Activated naive CD4-positive, alpha-beta T cell treated with anti-CD3 and anti-CD28 coated beads, Interleukin-2, amount 50 U/mL, for 72 hours (primary cell): ENCODE data around the gene MTPN. TPM values are rescaled to one million over a fixed set of nuclear protein-coding genes. Genes with fewer than 3 reads are reported as not detected.

Experiments
- ATAC-seq, 2 donors: fragments of 150-1000 bp; cut with Tn5 transposase; 2 replicates each; pipeline ENCODE4 v1.10.0; 2021; ENCODE audit warnings: mild to moderate bottlenecking in 2 of 2, moderate library complexity in 2 of 2
- DNase-seq, 2 donors: peaks; one replicate each; pipeline ENCODE4 v3.0.0; 2021 to 2022; ENCODE audit warnings: low spot score in 2 of 2
- H3K27ac Mint-ChIP-seq, 2 donors: one replicate each; pipeline ENCODE4 v1.8.0; 2022; ENCODE audit warnings: mild to moderate bottlenecking in 2 of 2, mixed read lengths in 2 of 2
- H3K36me3 Mint-ChIP-seq, 2 donors: one replicate each; pipeline ENCODE4 v1.8.0; 2022; ENCODE audit warnings: mixed read lengths in 2 of 2
- H3K9me3 Mint-ChIP-seq, 2 donors: one replicate each; pipeline ENCODE4 v1.8.0; 2022; ENCODE audit warnings: mixed read lengths in 2 of 2
- total RNA-seq, 2 donors: library from RNA; stranded (reverse); gene quantifications; one replicate each; pipeline ENCODE4 v1.2.3, GENCODE V29; 2022

The MTPN gene
- total RNA-seq, 2 donors from 2014 or later, result 117 to 125 TPM

DNA sequence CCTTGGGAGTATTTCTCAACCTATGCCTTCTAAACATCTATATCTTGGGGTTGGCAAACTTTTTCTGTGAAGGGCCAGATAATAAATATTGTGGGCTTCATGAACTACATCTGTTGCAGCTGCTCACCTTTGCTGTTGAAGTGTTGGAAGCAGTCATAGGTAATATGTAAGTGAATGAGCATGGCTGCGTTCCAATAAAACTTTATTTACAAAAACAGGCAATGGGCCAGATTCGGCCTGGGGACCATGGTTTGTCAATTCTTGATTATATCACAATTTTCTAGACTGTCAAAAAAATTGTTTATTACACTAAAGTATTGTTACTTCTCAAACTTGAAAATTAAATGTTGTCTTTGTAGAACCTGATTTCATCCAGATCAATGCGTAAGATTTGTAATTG is 54.9 kb downstream of the MTPN start:
- Mint-ChIP-seq H3K36me3 (peaks cover 0 to 16% of the 10 kb centered on the region in 2 donors), H3K27ac (no peak overlapping the region), H3K9me3 (peaks cover 0 to 6% of the 10 kb centered on the region in 2 donors)
- no peak for DNase-seq
- ATAC-seq, result no peak

DNA sequence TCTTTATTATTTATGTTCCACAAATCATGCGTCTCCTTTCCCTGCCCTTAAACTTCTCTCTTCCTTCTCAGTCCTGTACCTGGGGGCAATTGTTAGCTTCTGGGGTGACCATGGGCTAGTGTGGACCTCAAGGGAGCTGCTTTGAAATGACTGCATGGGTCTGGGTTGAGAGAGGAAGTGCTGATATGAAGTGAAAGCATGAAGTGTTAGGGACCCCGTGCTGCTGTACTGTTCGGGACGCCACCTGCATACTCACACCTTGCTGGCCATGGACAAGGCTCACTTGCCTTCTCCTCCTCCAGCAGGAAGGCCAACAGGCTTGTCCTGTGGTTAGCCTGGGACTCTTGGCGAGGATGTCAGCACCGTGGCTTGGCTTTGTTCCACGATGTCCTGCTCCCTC is 56.7 kb downstream of the MTPN start:
- no peak for ATAC-seq
- DNase-seq, result no peak
- Mint-ChIP-seq H3K9me3 (peaks cover 0 to 6% of the 10 kb centered on the region in 2 donors), H3K36me3 (peaks cover 0 to 10% of the 10 kb centered on the region in 2 donors), H3K27ac (no peak overlapping the region)

DNA sequence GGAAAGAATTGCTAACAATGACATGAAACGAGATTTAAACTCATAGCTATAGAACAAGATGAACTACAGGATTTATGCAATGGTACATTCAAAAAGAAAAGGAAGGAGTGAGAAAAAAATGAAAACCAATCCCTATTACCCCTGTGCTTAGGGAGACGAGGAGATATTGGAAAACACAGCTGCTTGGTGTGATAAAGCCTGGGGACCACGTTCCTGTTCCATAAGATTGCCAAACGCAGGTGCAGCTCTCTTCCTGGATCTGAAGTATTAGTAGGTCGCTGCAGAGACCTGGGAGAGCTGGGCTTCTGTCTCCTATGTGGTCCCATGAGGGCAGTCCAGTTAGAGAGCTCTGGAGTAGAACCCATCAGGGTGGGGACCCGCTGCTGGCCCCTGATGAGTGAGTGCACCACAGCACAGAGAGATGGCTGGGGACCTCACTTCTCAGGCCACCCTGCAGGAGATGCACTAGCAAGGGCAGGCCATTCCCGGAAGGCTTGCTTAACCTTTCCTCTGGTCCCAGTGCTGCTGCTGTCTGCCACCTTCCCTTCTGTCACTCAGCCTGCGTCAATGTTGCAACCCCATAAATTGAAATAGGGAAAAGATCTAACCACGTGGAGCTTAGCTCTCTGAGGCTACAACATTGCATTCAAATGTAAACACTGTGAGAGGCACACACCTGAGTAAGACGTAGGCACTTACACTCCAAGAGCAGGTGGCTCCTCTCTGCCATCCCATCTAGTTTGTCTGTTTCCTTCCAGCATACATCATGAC is 57.9 kb downstream of the MTPN start:
- Mint-ChIP-seq H3K36me3 (peaks cover 0 to 10% of the 10 kb centered on the region in 2 donors), H3K9me3 (peaks cover 0 to 6% of the 10 kb centered on the region in 2 donors), H3K27ac (no peak overlapping the region)
- DNase-seq (no peak), ATAC-seq (no peak)

DNA sequence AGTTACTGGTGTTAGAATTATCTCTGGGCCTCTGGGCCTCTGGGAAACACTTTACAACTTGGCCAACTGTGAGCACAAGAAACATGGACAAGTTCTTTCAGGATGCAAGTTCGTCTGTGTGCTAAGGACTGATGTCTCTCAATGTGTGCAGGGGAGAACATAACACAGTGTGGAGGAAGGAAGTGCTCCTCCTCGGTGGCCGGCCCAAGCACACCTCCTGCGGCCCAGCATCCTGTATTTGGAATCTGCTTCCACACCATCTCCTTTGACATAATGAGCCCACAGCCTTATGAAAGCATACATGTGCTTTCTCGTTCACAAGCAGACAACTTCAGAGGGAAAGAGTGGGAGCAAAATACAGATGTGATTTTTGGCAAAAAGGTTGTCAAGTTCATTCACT is 59.0 kb downstream of the MTPN start:
- H3K27ac Mint-ChIP-seq, result peak overlapping the region in 1 of 2 donors; percentile 78
- peaks cover 0 to 6% of the 10 kb centered on the region in 2 donors for H3K9me3 Mint-ChIP-seq
- H3K36me3 Mint-ChIP-seq, result peaks cover 0 to 10% of the 10 kb centered on the region in 2 donors
- ATAC-seq (no peak), DNase-seq (no peak)

DNA sequence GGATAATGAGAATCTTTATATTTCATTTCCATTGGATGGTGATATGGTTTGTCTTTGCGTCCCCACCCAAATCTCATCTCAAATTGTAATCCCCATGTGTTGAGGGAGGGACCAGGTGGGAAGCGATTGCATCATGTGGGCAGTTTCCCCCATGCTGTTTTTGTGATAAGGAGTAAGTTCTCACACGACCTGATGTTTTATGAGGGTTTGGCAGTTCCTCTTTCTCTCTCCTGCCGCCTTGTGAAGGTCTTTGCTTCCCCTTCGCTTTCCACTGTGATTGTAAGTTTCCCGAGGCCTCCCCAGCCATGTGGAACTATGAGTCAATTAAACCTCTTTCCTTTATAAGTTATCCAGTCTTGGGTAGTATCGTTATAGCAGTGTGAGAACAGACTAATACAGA is 59.4 kb downstream of the MTPN start:
- Mint-ChIP-seq H3K36me3 (peaks cover 0 to 10% of the 10 kb centered on the region in 2 donors), H3K27ac (peak overlapping the region in 1 of 2 donors; percentile 78), H3K9me3 (peaks cover 0 to 6% of the 10 kb centered on the region in 2 donors)
- ATAC-seq (no peak), DNase-seq (no peak)

DNA sequence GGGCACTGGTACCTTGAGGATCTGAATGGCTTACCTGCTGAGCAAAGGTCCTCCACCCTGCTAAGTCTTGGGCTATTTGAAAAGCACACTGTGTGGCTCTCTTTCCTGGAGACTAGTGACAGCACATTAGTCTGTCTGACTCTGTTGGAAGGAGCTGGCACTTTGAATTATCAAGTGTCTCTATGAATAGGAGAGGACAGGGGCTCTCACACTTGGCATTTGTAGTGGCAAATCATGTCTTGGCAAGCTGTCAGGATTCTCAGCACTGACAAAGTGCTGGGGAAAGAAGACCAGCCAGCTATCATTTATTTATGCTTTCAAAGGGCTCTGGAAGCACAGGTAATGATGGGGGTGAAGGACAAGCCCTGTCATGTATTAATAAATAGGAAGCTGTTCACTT is 62.8 kb downstream of the MTPN start:
- peaks cover 0 to 6% of the 10 kb centered on the region in 2 donors for H3K9me3 Mint-ChIP-seq
- ATAC-seq (no peak), DNase-seq (no peak)
- H3K36me3 Mint-ChIP-seq, result no peaks in the 10 kb centered on the region
- H3K27ac Mint-ChIP-seq, result no peak overlapping the region

DNA sequence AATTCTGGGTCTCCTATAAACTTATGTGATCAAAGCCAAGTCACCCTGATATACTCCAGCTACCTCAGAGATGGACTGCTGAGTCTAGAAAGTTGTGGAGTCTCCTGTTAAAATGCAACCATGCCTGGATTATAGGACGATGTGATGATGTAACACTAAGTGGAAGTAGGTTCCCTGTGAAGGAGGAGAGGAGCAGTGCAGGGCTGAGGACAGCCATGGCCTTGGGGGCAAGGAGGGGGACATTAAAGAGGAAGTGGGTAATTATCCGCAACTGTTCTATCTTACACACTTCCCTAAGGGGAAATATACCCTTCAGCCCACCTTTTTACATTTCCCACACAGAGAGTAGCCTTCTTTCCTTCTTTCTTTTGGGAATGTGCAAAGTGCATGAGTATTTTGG is 63.8 kb downstream of the MTPN start:
- Mint-ChIP-seq H3K9me3 (peaks cover 0 to 6% of the 10 kb centered on the region in 2 donors), H3K36me3 (no peaks in the 10 kb centered on the region), H3K27ac (no peak overlapping the region)
- ATAC-seq (no peak), DNase-seq (no peak)

DNA sequence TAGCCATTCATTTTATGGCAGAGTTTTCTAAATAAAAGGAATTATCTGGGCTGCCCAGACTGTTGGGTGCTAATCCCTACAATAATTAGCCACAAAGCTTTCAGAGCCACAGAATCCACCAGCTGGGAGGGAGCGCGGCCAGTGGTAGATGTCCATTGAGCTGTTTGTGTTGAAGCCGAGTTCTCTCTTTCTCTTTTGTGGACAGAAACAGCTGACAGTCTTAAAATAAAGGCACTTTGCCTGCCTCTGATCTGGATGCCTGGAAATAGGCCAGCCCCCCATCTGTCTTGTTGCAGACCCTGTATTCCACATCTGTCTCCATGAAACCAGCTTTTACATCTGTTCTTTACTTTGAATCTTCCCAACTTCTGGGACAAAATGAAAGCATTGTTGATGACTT is 66.1 kb downstream of the MTPN start:
- no peak overlapping the region for H3K27ac Mint-ChIP-seq
- ATAC-seq (no peak), DNase-seq (no peak)
- H3K9me3 Mint-ChIP-seq, result no peaks in the 10 kb centered on the region
- no peaks in the 10 kb centered on the region for H3K36me3 Mint-ChIP-seq

DNA sequence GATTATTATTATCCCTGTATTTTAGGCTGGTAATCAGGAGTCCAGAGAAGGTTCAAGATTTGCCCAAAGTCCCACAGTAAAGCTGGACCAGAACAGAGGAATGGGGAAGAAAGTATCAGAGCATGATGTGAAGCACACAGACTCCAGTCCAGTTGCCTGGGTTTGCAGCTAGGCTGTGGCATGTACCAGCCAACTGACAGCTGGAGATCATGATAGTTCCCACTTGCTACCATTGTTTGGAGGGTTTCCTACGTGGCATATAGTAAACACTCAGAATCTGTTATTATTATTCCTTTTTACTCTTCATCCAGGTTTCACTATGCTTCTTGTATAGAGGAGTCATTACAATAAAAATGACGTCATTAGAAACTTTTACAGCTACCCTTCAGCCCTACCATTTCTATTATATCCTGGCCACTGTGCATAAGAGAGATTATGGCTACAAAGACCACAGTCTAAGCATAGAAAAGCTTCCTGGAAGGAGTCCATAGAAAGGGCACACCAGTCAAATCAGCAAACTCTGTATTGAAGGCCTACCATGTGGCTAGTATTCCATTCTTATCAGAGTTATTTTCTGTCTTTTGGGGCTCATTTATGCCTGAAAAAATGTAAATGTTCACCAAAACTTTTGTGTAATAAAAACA is 66.6 kb downstream of the MTPN start:
- Mint-ChIP-seq H3K36me3 (no peaks in the 10 kb centered on the region), H3K27ac (no peak overlapping the region), H3K9me3 (no peaks in the 10 kb centered on the region)
- DNase-seq, result no peak
- ATAC-seq, result no peak

DNA sequence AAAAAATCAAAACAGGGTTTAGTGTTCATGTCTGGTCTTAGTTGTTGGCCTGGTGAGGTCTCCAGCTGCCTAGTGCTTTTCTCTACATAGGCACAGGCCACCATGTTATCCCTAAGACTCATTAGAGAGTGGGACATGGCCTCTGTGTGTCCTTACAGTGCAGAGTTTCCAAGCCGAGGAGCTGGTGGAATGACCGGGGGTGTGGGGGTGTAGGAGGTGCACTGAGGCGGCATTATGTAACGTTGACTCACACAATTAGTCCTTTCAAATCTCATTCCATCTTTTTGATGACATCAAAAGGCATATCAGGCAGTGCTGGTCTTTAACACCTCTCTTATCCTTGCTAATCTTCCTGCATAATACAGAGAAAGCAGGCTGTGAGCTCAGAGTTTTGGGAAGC is 71.3 kb downstream of the MTPN start:
- DNase-seq (no peak), ATAC-seq (no peak)
- no peak overlapping the region for H3K27ac Mint-ChIP-seq
- peaks cover 0 to 4% of the 10 kb centered on the region in 2 donors for H3K9me3 Mint-ChIP-seq
- no peaks in the 10 kb centered on the region for H3K36me3 Mint-ChIP-seq

DNA sequence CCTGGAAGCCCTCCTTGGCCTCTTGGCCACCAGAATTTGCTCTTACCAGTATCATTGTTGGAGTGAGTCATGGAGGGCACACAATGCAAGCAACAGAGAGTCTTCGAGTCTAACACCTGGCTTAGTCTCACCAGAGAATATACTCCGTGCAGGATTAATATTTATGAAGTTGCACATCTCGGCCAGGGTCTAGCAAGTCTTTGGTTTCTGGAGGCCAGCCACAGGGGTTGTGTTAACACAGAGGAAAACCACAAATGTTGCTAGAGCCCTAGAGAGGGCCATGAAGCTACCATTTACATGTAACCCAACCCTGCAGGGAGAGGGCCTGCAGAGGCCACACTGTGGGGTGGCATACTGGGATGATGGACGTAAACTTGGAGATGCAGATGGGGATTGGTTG is 71.8 kb downstream of the MTPN start:
- H3K9me3 Mint-ChIP-seq, result peaks cover 0 to 4% of the 10 kb centered on the region in 2 donors
- H3K27ac Mint-ChIP-seq, result no peak overlapping the region
- no peaks in the 10 kb centered on the region for H3K36me3 Mint-ChIP-seq
- no peak for DNase-seq
- ATAC-seq, result no peak

DNA sequence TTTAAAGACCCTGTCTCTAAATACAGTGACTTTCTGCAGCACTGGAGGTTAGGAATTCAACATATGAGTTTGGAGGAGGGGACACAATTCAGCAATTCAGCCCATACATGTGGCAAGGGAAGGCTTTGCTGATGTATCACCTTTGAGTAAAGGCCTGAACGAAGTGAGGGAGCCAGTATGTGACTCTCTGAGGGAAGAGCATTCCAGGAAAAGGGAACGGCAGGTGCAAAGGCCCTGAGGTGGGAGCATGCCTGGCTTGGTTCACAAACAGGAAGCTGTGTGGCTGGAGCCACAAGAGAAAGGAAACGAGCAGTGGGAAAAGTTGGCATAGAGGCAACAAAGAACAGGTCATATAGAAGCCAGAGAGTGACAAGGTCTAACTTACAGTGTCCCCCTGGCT is 72.9 kb downstream of the MTPN start:
- Mint-ChIP-seq H3K27ac (peak overlapping the region in 1 of 2 donors; percentile 38), H3K9me3 (peaks cover 0 to 4% of the 10 kb centered on the region in 2 donors), H3K36me3 (no peaks in the 10 kb centered on the region)
- ATAC-seq, result no peak
- no peak for DNase-seq

DNA sequence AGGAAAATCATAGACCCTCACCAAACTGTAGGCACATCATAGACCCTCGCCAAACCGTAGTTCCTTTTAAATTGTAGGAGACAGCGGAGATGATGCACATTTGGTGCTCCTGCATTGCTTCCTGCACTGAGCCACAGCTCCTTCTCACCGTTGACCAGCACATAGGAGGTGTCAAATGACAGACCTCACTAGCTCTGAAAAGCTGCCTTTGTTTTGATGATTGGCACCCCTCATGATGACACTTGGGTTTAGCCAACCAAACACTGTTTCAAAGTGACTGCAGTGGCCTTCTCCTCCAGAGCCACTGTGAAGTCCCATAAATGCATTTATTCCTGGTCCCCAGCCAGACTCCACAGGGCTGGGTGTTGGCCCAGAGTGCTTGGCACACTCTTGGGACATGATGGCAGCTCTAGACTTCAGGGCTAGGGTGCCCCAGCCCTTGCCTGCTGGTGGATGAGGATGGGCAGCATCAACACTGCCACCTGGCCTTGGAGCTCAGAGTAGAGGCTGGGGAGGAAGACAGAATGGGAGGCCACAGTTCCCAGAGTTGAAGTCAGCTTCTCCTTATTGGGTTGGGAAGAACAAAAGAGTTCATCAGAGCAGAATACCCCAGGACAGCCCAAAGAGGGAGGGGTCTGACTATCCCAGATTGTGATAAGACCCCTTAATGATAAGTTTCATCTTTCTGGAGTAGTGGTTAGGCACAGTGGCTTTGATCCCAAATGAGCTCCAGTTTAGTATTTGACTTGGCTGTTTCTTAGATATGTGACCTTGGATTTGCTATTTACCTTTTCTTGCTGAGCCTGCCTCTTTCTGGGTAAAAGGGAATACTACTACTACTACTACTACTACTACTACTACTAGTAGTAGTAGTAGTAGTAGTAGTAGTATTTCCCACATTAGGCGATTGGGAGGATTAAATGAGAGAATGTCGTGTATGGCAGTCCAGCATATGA is 75.3 kb downstream of the MTPN start:
- H3K27ac Mint-ChIP-seq, result no peak overlapping the region
- no peaks in the 10 kb centered on the region for H3K36me3 Mint-ChIP-seq
- H3K9me3 Mint-ChIP-seq, result peaks cover 0 to 4% of the 10 kb centered on the region in 2 donors
- no peak for ATAC-seq
- no peak for DNase-seq

DNA sequence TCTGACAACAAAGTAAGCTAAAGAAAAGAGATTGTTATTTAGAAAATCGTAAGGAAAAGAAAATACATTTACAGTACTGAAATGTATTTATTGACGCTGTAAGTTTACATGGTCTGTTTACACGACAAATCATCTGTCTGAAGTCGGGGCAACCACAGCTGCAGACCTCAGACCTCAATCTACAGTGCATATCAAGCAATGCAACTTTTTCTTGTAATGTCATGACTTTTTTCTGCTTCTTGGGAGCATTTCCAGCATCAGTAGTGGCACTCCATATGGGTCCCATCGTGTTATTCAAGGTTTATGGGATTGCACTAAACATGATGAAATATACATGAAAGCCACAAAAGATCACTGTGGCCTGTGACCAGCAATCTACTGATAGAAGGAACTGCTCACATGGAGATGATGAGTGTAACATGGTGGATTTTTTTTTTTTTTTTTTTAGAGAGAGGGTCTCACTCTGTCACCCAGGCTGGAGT is 77.1 kb downstream of the MTPN start:
- no peak overlapping the region for H3K27ac Mint-ChIP-seq
- peaks cover 0 to 4% of the 10 kb centered on the region in 2 donors for H3K9me3 Mint-ChIP-seq
- ATAC-seq, result no peak
- no peak for DNase-seq
- no peaks in the 10 kb centered on the region for H3K36me3 Mint-ChIP-seq

DNA sequence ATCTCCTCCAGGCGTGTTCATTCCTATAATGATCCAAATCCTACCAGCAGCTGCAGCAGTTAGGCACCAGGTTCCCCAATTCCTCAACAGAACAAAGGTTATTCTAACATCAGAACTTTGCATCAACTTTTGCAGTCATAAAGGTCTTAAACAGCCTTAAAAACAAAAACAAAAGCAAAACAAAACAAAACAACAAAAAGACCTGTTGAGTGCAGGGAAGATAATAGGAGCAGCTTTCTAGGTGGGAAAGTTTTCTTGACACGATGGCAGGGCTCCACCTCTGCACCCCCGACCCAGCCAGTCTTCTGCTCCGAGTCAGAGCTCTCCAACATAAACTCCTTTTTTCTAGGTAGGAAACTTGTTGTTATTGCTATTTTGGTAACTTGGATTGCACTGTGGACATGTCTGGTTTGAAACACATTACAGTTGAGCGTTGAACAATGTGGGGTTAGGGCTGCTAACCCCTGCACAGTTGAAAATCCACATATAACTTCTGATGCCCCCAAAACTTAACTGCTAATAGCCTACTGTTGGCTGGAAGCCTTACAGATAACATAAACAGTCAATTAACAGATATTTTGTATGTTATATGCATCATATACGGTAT is 77.6 kb downstream of the MTPN start:
- ATAC-seq, result no peak
- Mint-ChIP-seq H3K36me3 (no peaks in the 10 kb centered on the region), H3K27ac (no peak overlapping the region), H3K9me3 (peaks cover 0 to 4% of the 10 kb centered on the region in 2 donors)
- DNase-seq, result no peak

DNA sequence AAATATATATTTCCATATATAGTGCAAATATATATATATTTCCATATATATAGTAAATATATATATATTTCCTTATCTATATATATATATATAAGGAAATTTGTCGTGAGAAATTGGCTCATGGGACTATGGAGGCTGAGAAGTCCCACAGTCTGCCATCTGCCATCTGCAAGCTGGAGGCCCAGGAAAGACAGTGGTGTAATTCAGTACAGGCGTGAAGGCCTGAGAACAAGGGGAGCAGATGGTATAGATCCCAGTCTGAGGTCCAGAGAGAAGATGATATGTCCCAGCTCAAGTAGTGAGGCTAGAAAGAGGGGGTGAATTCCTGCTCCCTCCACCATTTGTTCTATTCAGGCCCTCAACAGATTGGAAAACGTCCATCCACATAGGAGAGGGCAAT is 78.9 kb downstream of the MTPN start:
- no peak for ATAC-seq
- no peaks in the 10 kb centered on the region for H3K9me3 Mint-ChIP-seq
- no peaks in the 10 kb centered on the region for H3K36me3 Mint-ChIP-seq
- no peak for DNase-seq
- no peak overlapping the region for H3K27ac Mint-ChIP-seq
